ENCODE measurements around the gene GDF10.

Gene GDF10

DNA sequence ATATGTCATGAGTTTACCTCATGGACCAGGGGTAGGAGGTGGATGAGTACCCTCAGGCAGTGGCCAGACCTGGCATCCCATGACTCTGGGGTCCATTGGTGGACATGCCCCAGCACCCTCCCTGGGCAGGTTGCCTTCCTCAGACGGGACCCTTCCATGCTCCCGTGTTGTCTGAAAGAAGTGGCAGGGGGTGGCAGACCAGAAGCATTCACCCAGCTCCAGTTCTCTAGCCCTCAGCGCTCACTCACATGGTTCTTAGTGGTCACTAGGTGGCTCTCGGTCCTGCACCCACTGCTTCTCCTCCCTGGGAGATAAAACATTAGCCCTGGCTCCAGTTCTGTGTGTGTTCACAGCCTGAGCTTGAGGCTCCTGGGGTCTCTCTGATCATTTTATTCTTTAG lies 54.2 kb downstream of the GDF10 start:
- H3K4me3 ChIP-seq (ENCODE audit: low read depth, low read length), result no peak overlapping the region
- H3K9ac ChIP-seq (ENCODE audit: low read depth, low read length), result no peak overlapping the region
- H3K36me3 ChIP-seq (ENCODE audit: control insufficient read depth, insufficient read depth, low read length), result no peaks in the 10 kb centered on the region
- H3K27me3 ChIP-seq (ENCODE audit: control insufficient read depth, insufficient read depth, low read length), result no peaks in the 10 kb centered on the region
- H3K9me3 ChIP-seq (ENCODE audit: control insufficient read depth, insufficient read depth, low read length), result no peaks in the 10 kb centered on the region
- no peaks in the 10 kb centered on the region for H3K4me1 ChIP-seq (ENCODE audit: control insufficient read depth, insufficient read depth, low read length)

DNA sequence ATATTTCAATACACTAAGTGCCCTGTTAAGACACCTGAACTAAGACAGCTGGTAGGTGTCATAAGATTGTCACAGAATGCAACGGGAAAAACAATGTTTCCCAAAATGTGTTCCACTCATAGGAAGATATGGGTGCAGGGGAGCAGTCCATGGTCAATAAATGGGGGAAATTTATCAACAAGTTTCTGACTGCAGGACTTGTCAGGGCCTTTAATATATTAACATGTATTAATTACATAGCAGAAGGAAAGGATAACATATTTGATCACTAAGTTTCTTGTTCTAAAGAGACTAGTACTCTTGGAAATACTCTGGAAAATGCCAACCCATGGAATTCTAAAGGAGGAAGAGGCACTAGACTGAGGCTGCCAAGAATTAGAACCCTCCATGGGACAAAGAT lies 54.9 kb downstream of the GDF10 start:
- Histone ChIP-seq H3K4me1 (ENCODE audit: control insufficient read depth, insufficient read depth, low read length) (no peaks in the 10 kb centered on the region), H3K36me3 (ENCODE audit: control insufficient read depth, insufficient read depth, low read length) (no peaks in the 10 kb centered on the region), H3K9me3 (ENCODE audit: control insufficient read depth, insufficient read depth, low read length) (no peaks in the 10 kb centered on the region), H3K9ac (ENCODE audit: low read depth, low read length) (no peak overlapping the region), H3K27me3 (ENCODE audit: control insufficient read depth, insufficient read depth, low read length) (no peaks in the 10 kb centered on the region), H3K4me3 (ENCODE audit: low read depth, low read length) (no peak overlapping the region)

DNA sequence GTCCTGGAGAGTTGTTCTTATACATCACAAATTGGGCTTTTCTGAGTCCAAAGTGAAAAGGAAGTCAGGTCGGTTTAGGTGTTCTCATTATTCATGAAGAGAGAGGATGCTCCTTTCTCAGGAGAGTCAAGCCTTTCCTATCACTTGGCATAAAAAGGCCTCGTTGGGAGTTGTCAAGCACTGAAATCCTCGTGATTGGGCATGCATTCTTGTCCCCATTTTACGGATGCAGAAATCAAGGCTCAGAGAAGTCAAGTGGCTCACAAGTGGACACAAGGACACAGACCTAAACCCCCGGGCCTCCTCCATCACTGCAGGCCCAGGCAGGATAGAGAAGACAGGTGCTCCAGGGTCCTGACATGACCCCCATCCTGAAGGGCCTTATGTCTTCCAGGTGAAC lies 56.7 kb downstream of the GDF10 start:
- H3K27me3 ChIP-seq (ENCODE audit: control insufficient read depth, insufficient read depth, low read length), result no peaks in the 10 kb centered on the region

DNA sequence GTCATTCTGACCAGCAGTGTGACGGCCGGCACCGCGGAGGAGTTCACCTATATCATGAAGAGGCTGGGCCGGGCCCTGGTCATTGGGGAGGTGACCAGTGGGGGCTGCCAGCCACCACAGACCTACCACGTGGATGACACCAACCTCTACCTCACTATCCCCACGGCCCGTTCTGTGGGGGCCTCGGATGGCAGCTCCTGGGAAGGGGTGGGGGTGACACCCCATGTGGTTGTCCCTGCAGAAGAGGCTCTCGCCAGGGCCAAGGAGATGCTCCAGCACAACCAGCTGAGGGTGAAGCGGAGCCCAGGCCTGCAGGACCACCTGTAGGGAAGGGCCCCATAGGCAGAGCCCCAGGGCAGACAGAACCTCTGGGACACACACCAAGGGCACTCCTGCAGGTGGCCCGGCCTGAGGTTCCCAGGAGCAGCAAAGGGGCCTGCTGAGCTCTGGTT lies 57.2 kb downstream of the GDF10 start:
- H3K9me3 ChIP-seq (ENCODE audit: control insufficient read depth, insufficient read depth, low read length), result no peaks in the 10 kb centered on the region
- H3K4me1 ChIP-seq (ENCODE audit: control insufficient read depth, insufficient read depth, low read length), result no peaks in the 10 kb centered on the region
- H3K27me3 ChIP-seq (ENCODE audit: control insufficient read depth, insufficient read depth, low read length), result no peaks in the 10 kb centered on the region
- no peak overlapping the region for H3K9ac ChIP-seq (ENCODE audit: low read depth, low read length)
- no peaks in the 10 kb centered on the region for H3K36me3 ChIP-seq (ENCODE audit: control insufficient read depth, insufficient read depth, low read length)
- H3K4me3 ChIP-seq (ENCODE audit: low read depth, low read length), result no peak overlapping the region

More for the DNA sequence above, 56.7 kb downstream of the GDF10 start:
- no peaks in the 10 kb centered on the region for H3K4me1 ChIP-seq (ENCODE audit: control insufficient read depth, insufficient read depth, low read length)
- no peak overlapping the region for H3K4me3 ChIP-seq (ENCODE audit: low read depth, low read length)
- no peaks in the 10 kb centered on the region for H3K36me3 ChIP-seq (ENCODE audit: control insufficient read depth, insufficient read depth, low read length)
- H3K9me3 ChIP-seq (ENCODE audit: control insufficient read depth, insufficient read depth, low read length), result no peaks in the 10 kb centered on the region
- no peak overlapping the region for H3K9ac ChIP-seq (ENCODE audit: low read depth, low read length)

DNA sequence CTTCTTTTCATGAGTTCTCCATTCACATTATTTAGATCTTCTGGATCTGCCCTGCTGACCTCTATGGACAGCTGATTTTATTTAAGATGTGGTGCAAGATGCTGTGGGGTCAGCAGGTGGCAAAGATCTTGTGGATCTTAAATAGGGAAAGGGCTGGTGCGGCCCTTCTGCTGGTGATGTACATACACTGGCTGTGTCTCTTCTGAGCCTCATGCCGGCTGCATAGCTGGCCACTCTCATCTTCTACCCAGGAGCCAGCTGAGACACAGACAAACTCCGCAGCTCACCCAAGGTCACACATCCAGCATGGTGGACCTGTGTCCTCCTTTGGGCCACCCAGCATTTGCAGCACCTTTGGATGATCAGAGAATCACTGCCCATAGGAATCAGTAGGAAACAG lies 57.9 kb downstream of the GDF10 start:
- Histone ChIP-seq H3K4me1 (ENCODE audit: control insufficient read depth, insufficient read depth, low read length) (no peaks in the 10 kb centered on the region), H3K4me3 (ENCODE audit: low read depth, low read length) (no peak overlapping the region)

DNA sequence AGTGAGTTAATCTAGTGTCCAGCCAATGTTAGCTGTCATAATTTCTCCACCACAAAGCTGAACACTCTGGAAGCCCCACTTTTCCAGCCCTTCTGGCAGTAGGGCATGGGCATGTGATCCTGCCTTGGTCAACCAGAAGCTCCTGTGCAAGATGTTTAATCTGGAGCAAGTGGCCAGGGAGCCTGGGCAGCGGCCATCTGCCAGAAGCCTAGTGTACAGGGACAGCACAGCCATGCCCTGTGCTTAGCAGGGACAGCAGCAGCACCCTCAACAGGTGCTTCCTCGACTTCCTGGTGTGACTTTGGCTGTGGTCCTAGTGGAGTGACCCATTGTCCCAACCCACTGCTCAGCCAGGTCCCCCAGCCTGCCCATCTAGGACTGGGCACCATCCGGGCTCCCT lies 58.5 kb downstream of the GDF10 start:
- no peak overlapping the region for H3K4me3 ChIP-seq (ENCODE audit: low read depth, low read length)
- no peak overlapping the region for H3K9ac ChIP-seq (ENCODE audit: low read depth, low read length)
- no peaks in the 10 kb centered on the region for H3K36me3 ChIP-seq (ENCODE audit: control insufficient read depth, insufficient read depth, low read length)
- H3K4me1 ChIP-seq (ENCODE audit: control insufficient read depth, insufficient read depth, low read length), result no peaks in the 10 kb centered on the region
- H3K9me3 ChIP-seq (ENCODE audit: control insufficient read depth, insufficient read depth, low read length), result no peaks in the 10 kb centered on the region
- no peaks in the 10 kb centered on the region for H3K27me3 ChIP-seq (ENCODE audit: control insufficient read depth, insufficient read depth, low read length)

More for the DNA sequence above, 57.9 kb downstream of the GDF10 start:
- no peaks in the 10 kb centered on the region for H3K27me3 ChIP-seq (ENCODE audit: control insufficient read depth, insufficient read depth, low read length)
- H3K9ac ChIP-seq (ENCODE audit: low read depth, low read length), result no peak overlapping the region
- no peaks in the 10 kb centered on the region for H3K36me3 ChIP-seq (ENCODE audit: control insufficient read depth, insufficient read depth, low read length)
- H3K9me3 ChIP-seq (ENCODE audit: control insufficient read depth, insufficient read depth, low read length), result no peaks in the 10 kb centered on the region

DNA sequence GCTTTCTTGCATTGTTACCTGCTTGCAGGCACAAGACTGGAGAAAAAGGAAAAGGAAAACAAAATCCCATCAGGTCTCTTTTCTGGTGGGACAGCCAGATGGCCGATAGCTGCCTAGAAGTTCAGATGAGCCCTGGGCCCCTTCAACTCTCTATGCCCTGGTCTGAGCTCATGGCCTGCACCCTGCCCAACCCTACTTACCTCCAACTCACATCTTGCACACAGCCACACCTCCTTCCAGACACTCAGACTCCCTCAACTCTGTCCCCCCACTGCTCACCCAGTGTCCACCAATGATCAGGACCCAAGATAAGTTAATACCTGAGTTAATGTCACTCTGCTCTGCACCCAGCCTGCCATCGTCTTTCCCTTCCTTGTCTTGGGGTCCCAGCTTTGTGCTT lies 59.1 kb downstream of the GDF10 start:
- H3K4me3 ChIP-seq (ENCODE audit: low read depth, low read length), result no peak overlapping the region
- no peaks in the 10 kb centered on the region for H3K36me3 ChIP-seq (ENCODE audit: control insufficient read depth, insufficient read depth, low read length)
- no peak overlapping the region for H3K9ac ChIP-seq (ENCODE audit: low read depth, low read length)
- H3K27me3 ChIP-seq (ENCODE audit: control insufficient read depth, insufficient read depth, low read length), result no peaks in the 10 kb centered on the region
- no peaks in the 10 kb centered on the region for H3K4me1 ChIP-seq (ENCODE audit: control insufficient read depth, insufficient read depth, low read length)
- H3K9me3 ChIP-seq (ENCODE audit: control insufficient read depth, insufficient read depth, low read length), result no peaks in the 10 kb centered on the region

DNA sequence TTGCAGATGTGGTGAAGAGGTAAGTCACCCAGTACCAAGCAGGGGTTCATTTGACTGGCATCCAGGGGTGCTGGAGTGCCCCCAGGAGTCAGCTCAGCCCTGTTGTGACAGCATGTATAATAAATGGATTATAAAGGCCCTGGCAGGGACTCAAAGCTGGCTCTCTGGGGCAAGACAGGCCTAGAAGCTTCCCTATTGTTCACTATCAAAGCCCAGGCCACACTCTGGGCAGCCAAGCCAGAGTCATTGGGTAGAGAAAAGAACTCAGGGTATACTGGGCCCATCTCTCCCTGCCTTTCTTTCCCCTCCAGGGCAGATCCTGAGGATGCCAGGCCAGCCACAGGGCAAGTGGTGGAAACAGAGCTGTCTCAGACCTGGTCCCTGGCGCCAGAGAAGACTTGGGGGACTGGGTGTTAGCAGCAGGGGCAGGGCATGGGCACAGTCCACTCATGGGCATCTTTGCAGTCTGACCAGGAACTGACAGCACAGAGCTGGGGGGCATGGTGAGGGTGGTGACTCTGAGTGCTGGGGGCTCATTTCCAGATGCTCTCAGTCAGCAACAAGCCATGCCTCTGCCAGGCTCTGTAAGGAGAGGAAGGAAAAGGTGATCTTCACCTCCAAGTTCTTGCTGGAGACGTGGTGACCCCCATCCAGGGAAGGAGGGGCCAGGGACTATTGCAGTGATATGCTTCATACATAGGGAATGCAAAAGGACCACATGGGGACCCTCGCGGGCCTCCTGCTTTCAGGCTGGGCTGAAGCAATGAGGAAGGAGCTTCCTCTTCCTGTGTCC lies 59.8 kb downstream of the GDF10 start:
- H3K4me3 ChIP-seq (ENCODE audit: low read depth, low read length), result no peak overlapping the region
- H3K4me1 ChIP-seq (ENCODE audit: control insufficient read depth, insufficient read depth, low read length), result no peaks in the 10 kb centered on the region
- no peaks in the 10 kb centered on the region for H3K27me3 ChIP-seq (ENCODE audit: control insufficient read depth, insufficient read depth, low read length)
- no peak overlapping the region for H3K9ac ChIP-seq (ENCODE audit: low read depth, low read length)
- no peaks in the 10 kb centered on the region for H3K36me3 ChIP-seq (ENCODE audit: control insufficient read depth, insufficient read depth, low read length)
- no peaks in the 10 kb centered on the region for H3K9me3 ChIP-seq (ENCODE audit: control insufficient read depth, insufficient read depth, low read length)

DNA sequence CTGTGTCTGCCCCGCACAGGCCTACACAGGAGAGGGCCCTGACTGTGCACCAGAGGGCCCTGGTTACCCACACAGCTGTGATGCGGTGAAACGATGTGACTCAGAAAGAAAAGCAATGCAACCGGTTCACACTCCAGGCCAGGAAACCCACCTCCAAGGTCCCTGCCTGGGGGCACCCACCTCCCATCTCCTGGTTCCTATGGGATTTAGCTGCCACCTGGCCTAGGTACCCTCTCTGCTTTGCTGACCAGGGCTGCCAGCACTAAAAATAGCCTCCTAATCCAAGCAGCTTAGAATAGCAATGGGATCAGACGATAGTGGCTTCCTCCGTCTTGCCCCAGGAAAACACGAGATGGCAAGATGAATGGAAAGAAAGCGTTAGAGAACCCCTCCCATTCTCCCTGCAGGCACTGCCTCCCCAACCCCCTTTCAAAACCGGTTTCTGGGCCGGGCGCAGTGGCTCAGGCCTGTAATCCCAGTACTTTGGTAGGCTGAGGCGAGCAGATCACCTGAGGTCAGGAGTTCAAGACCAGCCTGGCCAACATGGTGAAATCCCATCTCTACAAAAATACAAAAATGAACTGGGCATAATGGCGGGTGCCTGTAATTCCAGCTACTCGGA lies 60.5 kb downstream of the GDF10 start:
- Histone ChIP-seq H3K4me1 (ENCODE audit: control insufficient read depth, insufficient read depth, low read length) (no peaks in the 10 kb centered on the region), H3K9ac (ENCODE audit: low read depth, low read length) (no peak overlapping the region), H3K4me3 (ENCODE audit: low read depth, low read length) (no peak overlapping the region), H3K36me3 (ENCODE audit: control insufficient read depth, insufficient read depth, low read length) (no peaks in the 10 kb centered on the region), H3K27me3 (ENCODE audit: control insufficient read depth, insufficient read depth, low read length) (no peaks in the 10 kb centered on the region), H3K9me3 (ENCODE audit: control insufficient read depth, insufficient read depth, low read length) (no peaks in the 10 kb centered on the region)

DNA sequence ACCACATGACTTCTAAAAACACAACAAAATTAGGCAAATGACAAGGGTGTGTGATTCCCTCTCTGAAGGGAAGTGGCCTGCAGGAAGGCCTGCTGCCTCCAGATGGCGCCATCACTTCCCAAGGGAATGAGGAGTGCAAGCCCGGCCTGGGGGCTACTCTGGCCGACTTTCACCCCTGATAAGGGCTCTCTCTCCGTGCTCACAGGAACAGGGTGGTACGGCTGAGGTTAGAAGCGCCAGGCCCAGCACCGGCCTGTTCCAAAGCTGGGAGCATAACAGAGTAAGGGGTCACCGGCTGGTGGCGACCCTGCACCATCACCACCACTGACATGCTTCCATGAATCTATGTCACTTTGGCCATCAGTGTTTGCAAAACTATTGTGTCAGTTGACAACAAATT lies 61.3 kb downstream of the GDF10 start:
- no peaks in the 10 kb centered on the region for H3K9me3 ChIP-seq (ENCODE audit: control insufficient read depth, insufficient read depth, low read length)
- no peaks in the 10 kb centered on the region for H3K36me3 ChIP-seq (ENCODE audit: control insufficient read depth, insufficient read depth, low read length)
- no peak overlapping the region for H3K9ac ChIP-seq (ENCODE audit: low read depth, low read length)
- no peaks in the 10 kb centered on the region for H3K27me3 ChIP-seq (ENCODE audit: control insufficient read depth, insufficient read depth, low read length)
- H3K4me3 ChIP-seq (ENCODE audit: low read depth, low read length), result no peak overlapping the region
- H3K4me1 ChIP-seq (ENCODE audit: control insufficient read depth, insufficient read depth, low read length), result no peaks in the 10 kb centered on the region

DNA sequence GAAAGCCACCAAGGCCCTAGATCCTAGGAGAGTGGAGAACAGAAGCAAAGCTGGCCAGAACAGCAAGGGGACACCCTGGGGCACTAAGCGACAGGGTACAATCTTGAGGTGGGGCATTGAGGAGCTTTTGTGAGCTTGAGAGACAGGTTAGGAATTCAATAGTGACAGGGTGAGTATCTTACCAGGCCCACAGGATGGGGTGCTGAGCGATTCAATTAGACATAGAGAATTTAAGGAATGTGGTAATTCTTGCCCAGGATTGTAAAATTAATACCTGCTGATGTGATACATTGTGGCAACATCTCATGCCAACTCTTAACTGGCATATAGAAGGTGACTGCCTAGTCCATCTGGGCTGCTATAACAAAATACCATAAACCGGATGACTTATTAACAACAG lies 62.2 kb downstream of the GDF10 start:
- Histone ChIP-seq H3K36me3 (ENCODE audit: control insufficient read depth, insufficient read depth, low read length) (peaks cover 3% of the 10 kb centered on the region), H3K27me3 (ENCODE audit: control insufficient read depth, insufficient read depth, low read length) (no peaks in the 10 kb centered on the region), H3K9ac (ENCODE audit: low read depth, low read length) (no peak overlapping the region), H3K4me3 (ENCODE audit: low read depth, low read length) (no peak overlapping the region), H3K4me1 (ENCODE audit: control insufficient read depth, insufficient read depth, low read length) (no peaks in the 10 kb centered on the region), H3K9me3 (ENCODE audit: control insufficient read depth, insufficient read depth, low read length) (no peaks in the 10 kb centered on the region)
